NCI-H146 (cell line): ENCODE data around the gene VDR.

Experiments used
- DNase-seq: peaks from one replicate; lab custom pipeline; 2025; lab: John Stamatoyannopoulos, UW

VDR gene

DNA sequence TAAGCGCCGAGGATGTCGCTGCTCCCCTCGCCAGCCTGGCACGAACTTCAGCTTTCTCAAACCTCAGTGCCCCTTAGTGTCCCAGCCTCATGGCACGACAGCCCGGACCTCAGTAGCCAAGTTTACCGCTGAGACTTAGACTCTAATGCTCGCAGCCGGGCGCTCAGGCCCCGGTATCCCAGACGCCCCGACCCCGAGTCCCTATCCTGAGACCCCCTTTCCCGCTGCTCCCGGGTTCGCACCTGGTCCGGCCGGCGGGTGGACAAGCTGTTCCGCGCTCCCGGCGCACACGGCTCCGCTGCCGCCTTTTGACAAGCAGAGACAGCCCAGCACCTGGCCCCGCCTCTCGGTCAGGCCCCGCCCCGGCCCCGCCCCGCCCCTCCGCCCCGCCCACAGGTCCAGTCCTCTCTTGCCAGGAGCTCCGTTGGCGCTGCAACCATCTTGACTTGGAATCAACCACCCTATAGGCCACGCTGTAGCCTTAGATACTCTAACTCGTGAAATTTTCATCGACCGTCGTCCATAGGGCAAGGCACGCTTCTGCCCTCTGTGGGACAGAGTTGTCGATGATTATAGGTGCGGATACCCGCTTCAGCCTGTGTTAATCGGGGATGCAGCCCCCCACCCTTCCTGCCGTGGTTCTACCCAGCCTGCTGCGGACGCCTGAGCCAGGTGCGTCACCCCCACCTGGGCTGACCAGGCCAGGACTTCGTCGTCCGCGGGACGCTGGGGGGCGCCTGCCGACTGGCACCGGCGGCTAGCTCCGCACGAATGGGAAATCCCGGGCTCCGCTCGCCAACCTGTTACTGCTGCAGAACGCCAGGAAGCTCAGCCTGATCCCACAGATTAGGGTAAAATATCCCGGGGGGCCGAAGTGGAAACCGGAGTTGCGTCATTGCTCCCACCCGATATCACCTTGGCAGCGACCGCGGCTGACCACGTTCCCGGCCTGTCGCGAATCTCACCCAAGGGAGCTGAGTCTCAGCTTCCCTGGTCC is at the start of gene VDR:
TSS of gene VDR (minus strand) at position 282 of the 997 bp plus-strand sequence. CDS start 25,881 bp downstream, outside the sequence.
- peak; percentile 94 for DNase-seq

DNA sequence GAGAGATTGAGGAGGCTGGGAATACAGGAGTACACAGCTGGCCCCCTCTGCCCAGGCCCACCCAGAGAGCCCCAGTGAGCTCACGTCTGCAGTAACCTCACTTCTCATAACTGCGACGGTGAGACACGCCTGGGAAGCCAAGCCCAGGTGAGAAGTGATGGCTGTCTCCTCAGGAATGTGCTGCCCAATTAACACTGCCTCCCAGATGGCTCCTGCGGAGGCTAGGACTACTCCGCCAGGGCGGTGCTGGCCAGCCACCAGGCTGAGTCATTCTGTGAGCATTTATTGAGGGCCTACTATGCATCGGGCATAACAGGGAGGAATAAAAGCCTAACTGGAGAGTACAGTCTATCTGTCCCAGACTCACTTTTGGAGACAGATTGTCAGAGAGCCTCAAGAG is 49.3 kb upstream of the VDR start:
- DNase-seq: no peak

DNA sequence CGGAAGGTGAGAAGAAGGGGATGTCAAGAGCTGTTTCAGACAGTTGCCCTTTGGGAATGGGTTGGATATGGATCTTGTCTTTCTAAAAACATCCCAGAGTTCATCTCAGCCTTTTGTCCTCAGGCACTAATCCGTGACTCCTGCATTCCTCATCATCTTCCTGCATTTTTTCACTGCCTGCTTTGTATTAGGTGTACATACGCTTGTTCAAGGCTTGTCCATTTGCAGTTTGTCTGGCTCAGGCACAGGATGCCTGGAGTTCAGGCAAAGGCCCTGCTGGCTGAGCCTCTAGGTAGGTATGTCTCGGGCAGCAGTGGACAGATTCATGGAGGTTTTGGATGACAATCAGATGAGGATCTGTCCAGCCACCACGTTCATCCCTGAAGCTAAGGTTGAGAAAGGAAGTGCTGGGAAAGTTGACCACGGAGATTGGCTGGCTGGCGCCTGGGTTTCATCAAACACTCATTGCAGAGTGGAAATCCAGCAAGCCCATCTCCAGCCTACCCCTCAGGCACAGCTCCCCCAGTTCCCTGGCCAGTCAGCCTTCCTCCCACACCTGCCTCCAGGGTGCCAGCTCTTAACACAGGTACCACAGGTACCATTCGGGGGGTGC is 46.2 kb upstream of the VDR start:
- no peak for DNase-seq

DNA sequence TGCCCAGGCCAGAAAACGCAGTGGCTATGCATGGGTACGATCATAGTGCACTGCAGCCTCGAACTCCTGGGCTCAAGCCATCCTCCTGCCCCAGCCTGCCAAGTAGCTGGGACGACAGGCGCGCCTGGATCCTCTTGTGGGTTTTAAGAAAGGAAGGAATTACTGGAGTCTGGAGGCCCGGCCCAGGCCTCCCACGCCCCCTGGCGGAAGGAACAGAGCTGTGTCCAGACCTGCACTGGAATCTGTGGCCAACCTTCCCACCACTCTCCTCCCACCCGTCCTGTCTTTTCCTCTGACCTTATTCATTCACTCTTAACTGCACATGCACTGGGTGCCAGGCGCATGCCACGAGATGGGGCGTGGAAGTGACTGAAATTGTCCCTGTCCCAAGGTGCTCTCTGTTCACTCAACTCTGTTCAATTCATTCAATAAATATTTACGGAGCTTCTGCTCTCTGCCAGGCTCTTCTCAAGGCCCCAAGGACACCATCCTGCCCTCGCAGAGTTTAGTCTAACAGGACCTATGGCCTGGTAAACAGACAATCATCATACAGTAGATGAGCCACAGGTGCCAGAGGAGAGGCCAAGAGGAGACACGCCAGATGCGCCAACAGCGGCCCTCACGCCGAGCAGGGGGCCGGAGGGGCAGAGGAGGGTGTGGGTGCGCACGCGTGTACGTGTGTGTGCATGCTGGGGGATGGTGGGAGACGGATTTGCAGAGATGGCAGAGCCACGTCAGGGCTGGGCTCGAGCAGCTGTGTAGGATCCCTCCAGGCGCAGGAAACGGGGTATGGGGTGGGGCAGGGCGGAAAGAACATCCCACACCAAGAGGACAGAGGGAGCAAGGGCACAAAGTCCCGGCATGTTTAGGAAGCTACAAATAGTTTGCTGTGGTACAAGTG is 44.9 kb upstream of the VDR start:
- DNase-seq: peak; percentile 88

DNA sequence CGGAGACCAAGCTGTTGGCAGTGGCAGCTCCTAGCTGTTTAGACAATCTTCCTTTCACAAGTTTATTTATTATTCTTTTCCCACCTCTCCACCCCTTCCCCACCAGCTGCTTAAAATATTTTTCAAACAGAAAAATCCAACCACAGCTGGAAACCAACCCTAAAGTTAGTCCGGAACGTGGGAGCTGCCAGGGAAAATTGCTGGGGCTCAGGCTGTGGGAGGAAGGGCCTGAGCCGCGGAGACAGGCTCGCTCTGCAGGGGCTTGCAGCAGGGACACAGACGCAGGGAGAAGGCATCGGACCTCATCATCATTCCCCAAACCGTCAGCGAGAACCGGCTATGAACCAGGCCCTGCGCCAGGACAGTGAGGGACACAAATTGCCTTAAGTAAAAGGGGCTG is 42.5 kb upstream of the VDR start:
- DNase-seq: no peak

DNA sequence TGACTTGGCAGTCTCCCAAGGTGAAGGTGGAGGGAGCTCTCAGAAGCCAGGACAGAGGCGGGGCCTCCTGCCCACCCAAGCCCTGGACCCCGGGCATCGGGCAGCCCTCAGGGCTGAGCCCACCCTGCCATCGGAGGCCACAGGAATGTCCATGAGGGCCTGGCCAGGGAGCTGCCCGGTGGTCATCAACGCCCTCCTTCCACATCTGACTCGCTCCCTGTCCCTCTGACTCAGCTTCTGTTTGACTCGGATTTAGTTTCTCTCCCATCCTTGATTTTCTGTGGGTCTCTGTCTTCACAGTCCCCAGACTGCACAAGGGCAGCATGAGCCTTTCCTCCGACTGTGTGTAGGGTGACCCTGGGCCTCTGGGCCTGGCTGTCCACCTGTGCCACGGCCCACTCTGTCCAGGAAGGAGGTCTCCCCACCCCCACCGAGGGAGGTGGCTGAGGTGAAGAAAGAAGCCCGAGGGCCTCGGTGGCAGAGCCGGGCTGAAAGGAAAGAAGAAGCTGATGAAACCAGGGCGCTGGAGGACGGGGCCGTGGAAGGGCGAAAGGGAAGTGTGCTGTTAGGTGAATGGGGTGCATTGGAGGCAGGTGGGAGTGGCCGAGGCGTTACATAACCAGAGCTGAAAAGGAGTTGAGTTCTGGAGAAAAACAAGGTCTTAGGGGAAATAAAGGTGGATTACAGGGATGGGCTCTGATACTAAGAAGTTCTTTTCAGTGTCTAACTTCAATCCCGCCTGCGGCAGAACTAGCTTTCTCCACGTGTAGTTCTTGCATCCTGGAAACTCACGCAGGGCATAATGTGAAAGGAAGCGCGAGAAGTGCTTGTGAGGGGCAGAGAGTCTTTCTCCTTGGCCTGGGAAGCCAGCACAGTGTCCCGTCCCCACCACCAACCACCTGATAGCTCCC is 41.9 kb upstream of the VDR start:
- no peak for DNase-seq

DNA sequence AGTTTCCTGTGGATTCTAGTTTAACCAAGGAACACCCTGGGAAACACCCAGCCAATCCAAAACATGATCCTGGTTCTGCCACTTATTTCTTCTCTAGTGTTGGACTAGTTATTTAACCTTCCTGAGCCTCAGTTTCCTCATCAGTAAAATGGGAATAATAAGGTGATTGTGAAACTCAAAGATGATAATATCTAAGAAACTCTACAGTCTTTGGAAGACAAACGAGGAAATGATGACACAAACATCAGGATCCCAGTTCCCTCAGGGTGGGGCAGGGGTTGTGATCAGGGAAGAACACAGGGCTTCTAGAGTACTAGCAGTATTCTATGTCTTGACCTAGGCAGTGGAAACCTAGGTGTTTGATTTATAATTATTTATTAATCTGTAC is 40.5 kb upstream of the VDR start:
- DNase-seq: no peak

DNA sequence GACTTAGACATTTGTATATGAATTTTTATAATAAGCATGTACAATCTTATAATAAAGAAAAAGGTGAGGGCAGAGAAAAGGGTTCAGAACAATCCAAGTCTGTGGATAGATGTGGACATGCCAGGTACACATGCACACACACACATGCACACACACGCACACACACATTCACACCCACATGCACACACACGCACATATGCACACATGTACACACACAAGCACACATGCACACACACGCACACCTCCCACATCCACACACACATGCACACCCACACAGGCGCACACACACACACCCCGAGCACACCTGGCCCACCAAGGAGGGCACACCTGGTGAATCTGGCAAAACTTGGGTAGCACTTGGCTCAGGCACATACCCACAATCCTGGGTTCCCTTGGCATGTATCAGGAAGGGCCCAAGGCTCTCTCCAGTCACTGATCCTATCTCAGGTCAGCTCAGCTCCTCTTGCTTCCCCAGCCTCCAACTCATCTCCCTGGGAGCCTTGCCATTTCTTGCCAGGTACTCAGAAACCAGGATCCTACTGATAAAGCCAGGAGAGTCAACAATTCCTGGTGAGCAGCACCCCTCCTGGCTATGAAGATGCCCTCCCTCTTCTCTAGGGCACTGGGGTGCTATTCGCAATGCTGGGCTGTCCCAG is 40.0 kb upstream of the VDR start:
- no peak for DNase-seq

DNA sequence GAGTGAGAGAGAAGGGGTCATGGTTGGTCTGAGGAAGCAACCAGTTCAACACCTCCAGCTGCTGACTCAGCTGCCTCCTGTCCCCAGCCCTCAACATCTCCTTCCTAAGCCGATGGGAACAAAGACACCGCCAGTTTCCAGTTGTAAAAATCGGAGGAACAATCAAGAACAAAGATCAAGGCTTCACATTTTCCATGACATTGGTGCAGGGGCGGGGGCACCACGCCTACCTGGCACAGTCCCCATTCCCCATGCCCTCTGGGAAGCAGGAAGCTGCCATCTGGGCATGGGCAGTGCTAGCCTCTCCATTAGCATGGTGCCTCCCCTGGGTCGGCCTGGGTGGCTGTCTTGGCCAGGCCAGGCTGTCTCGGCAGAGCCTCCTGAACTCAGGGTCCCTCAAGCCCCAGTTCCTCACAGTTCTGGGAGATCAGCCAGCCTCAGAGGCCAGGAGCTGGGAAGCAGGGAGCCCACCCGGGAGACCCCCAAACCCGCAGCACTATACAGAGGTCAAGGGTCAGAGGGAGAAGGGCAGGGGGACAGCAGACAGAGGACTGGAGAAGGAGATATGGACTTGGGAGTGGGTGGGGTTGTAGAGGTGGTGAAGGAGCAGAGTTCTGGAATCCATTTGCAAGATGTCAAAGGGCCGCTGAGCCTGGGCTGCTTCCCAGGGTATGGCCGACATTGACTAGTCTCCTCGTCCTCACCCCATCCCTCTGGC is 39.0 kb upstream of the VDR start:
- no peak for DNase-seq

DNA sequence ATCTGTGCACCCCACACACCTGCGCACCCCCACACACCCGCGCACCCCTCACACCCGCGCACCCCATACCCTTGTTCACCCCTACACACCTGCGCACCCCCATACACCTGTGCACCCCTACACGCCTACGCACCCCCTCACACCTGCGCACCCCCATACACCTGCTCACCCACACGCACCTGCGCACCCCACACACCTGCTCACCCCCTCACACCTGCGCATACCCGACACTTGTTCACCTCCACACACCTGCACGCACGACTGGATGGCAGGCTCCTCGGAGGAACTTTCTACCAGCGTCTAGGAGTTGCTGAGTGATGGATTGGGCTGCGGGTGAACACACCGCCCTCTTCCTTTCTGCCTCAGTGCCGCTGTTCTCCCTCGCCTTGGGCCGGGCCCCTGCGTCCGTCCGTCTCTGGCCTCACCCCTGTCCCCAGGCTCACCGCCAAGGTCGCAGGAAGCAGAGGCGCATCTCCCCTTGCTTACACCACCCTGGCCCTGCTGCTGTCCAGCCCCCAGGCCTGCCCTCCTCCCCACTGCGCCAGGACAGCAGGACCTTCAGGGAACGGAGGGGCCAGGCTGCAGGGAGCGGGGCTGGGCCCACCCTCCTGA is 37.9 kb upstream of the VDR start:
- no peak for DNase-seq

DNA sequence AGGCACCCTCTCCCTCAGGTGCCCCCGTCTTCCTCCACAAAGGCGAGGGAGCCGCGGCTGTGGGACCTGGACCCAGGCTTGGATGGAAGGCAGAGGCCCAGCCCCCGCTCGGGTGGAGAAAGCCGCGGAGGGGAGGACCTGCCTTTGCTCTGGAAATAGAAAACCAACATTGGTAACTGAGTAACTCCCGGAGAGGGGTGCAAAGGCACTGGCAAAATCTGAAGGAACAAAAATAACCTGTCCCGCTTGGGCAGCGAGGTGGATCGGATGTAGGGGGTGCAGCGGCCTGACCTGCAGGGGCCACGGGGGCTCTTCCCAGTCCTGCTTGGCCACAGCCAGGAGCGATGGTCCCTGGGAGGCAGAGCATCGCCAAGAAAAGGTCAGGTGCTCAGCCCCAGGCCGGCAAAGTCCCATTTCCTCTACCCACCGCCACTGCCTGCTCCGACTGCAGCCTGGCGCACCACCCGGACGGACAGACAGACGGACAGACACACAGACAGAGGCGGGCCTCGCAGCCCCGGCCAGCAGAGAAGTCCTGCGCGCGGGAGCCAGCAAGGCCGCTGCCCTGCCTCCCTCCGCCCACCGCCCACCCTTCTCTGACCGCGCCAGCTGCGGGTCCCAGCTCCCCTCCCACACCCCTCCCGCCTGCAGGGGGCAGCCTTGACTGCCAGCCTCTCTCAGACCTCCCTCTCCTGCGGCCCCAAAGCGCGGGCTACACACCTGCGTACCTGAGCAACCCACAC is 37.2 kb upstream of the VDR start:
- no peak for DNase-seq

DNA sequence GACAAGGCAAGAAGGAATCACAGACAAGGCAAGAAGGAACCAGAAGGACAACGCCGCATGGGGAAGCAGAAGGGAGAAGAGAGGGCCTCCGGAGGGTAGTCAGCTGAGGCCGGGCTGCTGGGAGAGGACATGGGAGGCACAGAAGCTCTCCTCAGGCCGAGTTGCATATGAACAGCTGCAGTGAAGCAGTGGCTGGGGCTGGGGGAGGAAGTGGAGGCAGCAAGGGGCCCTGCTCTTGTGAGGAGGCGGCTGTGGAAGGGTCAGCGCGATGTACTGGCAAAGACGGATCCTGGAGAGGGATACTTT is 36.6 kb upstream of the VDR start:
- DNase-seq: no peak

DNA sequence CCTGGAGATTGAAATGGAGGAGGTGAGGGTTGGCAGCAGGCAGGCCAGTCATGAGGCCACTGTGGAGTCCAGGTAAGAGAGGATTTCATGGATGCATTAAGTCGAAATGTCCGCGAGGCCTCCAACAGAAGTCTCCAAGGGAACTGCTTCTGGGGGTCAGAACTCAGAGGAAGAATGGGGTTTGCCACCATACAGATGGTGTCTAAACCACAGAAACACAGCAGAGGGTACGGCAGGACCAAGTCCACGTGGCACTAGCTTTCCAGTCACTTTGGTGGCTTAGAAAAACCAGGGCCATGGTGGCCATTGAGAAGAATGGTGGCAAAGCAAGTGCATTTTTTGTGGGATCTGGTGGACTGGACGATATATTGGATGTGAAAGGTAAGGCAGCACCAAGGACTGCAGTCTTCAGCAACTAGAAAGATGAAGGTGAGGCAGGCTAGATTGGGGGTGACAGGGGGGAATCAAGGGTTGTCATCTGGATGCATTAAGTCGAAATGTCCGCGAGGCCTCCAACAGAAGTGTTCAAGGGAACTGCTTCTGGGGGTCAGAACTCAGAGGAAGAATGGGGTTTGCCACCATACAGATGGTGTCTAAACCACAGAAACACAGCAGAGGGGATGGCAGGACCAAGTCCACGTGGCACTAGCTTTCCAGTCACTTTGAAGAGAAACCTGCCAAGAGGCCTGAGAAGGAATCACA is 36.1 kb upstream of the VDR start:
- no peak for DNase-seq

DNA sequence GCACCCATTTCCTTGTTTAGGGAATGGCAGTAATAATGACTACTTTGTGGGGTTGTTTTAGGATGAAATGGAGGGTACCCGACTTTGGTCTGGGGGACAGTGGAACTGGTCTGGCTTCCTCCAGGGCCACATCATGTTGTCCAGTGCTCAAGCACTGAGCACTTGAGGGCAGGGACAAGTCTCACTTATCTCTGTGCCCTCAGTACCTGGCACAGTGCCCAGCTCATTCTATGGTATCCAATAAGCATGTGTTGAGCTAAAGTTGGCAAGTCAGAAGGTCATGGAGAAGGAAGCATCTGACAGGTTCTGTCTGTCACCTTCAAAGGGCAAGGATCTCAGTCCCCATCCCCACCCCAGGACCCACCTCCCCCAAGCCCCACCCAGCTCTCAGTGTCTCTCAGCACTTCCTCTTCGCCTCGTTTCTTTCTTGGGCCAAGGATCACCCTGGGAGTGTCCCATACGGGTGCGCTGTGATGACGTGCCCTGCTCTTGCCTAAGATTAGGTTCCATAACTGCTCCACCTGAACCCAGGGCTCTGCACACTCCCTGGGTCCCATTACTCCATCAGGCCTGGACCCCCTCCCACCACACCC is 34.3 kb upstream of the VDR start:
- no peak for DNase-seq

DNA sequence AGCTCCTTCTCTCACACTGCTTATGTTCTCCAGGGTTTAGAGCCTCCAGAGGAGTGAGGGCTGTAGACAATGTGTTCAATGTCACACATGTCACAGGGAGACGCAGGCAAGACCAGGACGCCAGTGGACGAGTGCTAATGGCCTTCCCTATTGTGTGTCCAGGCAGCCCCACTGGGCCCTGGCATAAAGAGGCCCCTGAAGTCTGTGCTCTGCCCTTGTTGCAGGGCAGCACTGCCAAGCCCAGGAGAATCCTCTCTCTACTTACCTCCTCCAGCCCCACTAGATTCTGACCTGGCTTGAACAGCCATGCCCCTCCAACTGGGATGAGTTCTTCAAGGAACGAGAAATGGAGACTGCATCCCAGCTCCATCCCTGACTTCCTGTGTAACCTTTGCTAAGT is 33.8 kb upstream of the VDR start:
- DNase-seq: no peak

DNA sequence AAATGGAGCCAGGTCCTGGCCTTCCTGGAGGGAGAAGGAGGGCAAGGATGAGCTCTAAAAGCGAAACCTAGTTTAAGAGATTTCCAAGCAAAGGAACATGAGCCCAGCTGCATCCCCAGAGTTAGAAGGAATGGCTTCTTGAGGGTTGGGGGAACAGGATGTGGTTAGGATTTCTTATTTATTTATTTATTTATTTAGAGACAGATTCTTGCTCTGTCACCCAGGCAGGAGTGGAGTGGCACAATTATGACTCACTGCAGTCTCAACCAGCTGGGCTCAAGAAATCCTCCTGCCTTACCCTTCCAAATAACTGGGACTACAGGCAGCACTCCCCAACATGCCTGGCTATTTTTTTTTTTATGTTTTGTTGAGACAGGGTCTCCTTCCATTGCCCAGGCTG is 33.3 kb upstream of the VDR start:
- no peak for DNase-seq

DNA sequence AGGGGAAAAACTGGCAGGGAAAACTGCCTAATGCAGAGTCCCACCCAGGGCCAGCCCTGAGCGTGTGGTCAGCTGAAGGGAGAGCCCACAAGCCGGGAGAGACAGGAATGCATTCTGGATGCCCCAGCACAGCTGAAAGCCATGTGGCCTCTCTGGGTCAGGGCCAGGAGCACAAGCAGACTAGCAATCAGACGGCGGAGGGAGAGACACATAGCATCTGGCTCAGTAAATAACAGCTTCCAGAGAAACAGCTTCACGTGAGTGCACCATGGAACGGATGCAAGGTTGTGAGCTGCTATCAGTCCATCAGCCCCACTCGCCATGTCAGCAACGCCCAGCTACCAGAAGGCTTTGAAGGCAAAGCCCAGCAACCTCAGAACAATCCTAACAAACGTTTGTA is 30.4 kb upstream of the VDR start:
- no peak for DNase-seq

DNA sequence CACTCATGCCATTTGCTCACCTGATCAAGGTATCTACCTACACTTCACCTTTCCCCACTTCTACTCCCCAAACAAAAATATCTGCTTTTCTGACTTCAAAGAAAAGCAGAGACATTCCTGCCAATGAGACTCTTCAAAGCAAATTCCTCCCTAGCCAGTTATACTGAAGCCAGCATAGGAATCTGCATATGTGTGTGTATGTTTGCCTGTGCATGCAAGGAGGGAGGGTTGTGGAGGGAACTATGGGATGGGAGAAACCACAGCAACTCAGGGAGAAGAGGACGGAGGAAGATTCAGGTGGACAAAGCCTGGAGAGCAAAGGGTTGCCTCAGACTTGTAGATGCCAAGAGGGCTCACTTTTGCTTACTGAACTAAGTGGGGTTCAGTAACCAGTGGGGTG is 26.4 kb upstream of the VDR start:
- DNase-seq: no peak
